GM12873 (cell line): ENCODE measurements around the gene BTBD6.

Experiments
- CTCF ChIP-seq: IDR thresholded peaks from 2 replicates; pipeline ENCODE4 v1.5.1; 2012; ENCODE audit warnings: low read depth, mild to moderate bottlenecking, moderate library complexity, low read length, control low read depth; ENCODE audit not compliant: insufficient read depth; ENCODE audit errors: missing control alignments

BTBD6 gene

GRCh38 chr14:105207996-105208737, 40.2 kb upstream of the BTBD6 start:
- TF ChIP-seq CTCF: no peak

- TF ChIP-seq CTCF: no peak
Observed at GRCh38 chr14:105208738-105209075, 39.6 kb upstream of the BTBD6 start.

- TF ChIP-seq CTCF: no peak
Observed at GRCh38 chr14:105209091-105209490, 39.2 kb upstream of the BTBD6 start.

GRCh38 chr14:105209646-105210045, 38.7 kb upstream of the BTBD6 start:
- no peak for TF ChIP-seq CTCF

- TF ChIP-seq CTCF: no peak
Observed at GRCh38 chr14:105210266-105211025, 37.9 kb upstream of the BTBD6 start.

GRCh38 chr14:105211086-105211757, 37.1 kb upstream of the BTBD6 start:
- TF ChIP-seq CTCF: no peak

GRCh38 chr14:105211758-105212089, 36.6 kb upstream of the BTBD6 start:
- no peak for TF ChIP-seq CTCF
